H4 (cell line): ENCODE data around the gene LGR5. TPM values are rescaled to one million over a fixed set of nuclear protein-coding genes. Genes with fewer than 3 reads are reported as not detected.

Experiments used
- DNase-seq: peaks from one replicate; pipeline ENCODE4 v3.0.0-alpha.2; 2015; ENCODE audit warnings: low spot score
- total RNA-seq: library from RNA; depleted of rRNA; stranded (reverse); fragments of >200 nt; shearing (Covaris generic); gene quantifications from 2 replicates; pipeline ENCODE4 v1.2.3, GENCODE V29; 2014; rRNA removed

The LGR5 gene
- total RNA-seq, 1 experiment from 2014 or later, result 1.2 TPM

DNA sequence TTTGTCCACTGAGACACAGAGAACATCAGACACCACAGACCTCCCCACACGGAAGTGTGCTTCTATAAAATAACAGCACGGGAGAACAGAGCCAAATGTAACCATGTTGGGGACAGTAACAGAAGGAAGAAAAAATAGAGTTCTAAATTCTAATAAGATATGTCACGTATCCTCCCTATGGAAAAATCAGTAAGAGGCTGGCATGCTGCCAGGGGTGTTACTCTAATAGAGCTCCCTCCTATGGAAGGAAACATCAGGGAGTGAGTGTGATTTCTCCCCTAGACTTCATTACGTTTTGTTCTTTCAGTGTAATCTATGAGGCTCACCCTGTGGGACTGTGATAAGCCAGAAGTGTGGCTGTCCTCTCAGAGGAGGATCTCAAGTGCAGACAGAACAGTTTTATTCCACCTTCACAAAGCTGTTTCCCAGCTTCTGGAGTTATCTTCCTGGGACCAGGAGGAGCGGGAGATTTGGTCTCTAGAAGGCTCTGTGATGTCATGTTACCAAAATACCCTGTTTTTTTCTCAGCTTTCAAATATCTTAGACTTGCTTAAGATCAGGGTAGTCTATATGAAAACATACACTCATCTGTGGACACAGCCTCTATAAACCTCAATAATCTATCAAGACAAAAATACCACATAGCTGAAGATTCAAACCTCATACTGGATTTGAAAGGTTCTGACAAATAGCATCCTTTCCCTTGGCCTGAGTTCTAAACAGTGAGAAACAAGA is 154.8 kb downstream of the LGR5 start:
- no peak for DNase-seq

DNA sequence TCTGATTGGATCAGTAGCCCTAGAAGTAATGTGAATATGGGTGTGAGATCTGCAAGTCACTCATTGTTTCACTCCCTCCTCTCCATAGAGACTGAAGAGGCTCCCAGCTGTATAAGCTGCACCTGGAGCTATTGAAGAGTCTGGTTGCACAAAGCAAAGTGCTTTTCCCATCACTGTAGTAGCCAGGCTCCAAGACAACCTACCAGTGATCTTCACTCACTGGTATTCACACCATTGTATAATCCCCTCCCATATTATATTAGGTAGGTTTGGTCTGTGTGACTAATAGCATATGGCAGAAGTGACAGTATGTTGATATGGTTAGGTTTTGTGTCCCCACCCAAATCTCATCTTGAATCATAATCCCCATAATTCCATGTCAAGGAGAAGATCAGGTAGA is 159.6 kb downstream of the LGR5 start:
- no peak for DNase-seq

DNA sequence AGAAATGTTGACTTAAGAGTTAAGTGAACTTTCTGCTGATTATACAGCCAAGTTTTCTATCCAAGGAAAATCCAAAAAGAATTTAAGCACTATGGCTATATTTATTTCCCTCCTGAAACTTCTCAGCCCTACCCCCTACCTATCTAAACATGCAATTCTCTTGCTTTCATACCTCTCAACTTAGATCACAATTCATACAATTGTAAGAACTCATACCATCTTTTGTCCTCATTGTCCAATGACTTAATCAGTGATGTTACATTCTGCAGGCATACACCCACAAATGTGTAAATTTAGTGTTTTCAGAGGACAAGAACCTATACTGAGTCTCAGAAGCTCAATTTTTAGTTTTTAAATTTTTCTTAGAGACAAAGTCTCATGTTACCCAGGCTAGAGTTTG is 161.9 kb downstream of the LGR5 start:
- no peak for DNase-seq

DNA sequence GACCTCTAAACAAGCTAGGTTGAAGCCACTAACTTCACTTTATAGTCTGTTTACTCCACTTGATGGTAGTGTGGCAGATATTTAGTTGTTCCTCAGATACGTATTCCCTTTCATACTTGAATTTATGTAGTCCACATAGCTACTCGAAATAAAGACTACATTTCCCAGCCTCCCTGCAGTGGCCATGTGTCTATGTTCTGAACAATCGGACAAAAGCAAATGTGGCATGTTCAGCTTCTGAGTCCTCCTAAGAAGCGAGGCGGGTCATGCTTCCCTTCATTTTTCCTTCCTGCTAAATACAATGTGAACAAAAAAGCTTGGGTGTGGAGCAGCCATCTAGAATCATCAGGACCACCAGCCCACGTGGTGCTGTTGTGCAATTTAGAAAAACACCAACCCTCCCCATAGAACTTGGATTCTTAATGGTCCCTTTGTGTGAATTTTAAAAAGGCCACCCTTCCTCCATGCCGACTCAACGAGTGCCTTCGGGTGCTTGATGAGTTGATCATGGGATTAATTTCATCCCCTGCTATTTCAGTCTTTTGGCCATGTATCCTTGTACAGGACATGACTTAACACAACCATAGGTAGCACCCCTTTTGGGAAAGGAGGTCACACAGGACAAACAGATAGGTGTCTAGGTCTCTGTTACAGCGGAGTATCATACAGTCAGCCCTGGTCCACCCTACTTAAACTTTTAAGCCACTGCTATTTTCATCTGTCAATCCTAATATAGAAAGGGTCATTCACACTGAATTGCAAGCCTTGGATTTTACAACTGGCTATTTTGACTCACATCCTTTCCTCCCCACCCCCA is 163.4 kb downstream of the LGR5 start:
- DNase-seq, result no peak

DNA sequence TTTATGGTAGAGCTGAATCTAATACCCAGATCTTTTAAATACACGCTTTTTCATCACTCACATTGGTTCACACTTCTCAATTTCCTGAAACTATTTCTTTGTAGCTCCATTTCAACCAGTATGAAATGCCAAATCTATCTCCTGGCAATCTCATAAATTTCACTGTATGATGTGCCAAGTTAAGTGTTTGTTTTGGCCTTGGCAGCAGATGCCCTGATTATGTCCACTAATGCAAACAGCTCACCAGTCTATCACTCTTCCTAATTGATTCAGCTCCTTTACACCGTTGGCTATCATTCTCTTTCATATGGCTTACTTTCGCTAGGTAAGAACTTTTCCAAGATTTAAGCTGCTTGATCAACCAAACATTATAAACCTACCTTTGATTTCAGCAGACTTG is 165.4 kb downstream of the LGR5 start:
- DNase-seq, result no peak

DNA sequence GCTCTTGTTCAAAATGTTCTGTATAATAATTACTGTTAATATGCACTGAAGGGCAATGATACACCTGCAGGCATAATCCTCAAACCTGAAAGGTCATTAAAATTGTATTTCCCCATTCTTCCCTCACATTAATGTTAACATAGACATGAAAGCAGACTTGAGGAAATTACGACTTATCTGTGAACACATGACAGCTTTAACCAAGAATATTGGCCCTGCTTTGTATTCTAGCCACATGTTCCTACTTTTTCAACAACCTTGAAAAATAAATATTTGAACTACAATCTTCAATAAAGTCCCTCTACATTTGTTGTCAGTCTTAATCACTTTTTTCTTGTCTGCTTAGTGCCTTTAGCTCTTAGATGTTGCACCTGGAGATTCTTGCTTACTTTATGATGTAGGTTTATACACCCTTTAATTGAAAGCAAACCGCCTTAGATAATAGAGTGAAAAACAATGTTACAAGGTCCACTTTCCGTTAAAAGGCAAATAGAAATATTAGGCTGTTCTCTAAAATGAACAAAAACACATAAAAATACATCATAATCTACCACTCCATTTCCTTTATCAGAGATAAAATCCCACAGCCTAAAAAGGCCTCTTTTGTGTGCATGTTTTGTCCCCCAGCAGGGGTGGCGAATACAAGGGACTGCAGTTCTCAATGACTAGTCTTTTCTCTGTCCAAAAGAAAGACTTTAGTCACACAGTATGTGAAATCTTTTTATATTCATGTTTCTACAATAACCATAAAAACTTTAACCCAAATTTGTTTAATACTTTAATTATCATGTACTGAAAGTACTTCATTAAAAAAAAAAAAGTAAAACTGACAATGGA is 168.1 kb downstream of the LGR5 start:
- no peak for DNase-seq

DNA sequence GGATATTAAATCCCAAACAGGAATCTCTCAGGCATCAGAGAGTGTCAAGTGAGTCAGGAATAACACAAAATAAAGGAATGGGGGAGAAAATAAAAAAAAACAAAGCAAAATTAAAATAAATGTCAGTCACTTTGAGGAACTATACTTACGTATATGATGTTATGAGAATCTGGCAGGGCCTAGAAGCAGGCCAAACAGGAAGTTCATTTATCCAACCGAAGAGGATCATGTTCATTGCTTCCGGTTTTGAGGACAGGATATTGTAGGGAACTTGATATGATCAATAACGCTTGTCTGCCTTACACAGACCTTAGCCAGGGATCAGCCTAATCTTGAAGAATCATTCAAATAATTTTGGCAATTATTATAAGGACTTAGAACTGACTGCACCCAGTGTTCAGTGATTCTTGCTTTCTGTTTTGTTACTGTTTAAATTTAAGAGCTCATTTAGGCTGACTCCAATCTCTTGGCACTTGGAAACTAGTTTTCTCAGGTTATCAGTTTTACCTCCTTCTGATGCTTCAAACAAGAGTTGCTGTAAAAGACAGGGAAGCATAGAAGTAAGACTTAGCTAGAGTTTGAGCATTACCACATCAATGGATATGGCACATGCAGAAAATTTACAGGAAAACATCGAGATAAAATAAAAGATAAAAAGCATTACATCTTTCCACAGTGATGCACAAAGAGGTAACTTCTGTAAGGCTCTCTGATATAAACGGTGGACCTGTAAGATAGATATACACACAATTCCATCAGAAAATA is 170.6 kb downstream of the LGR5 start:
- DNase-seq, result no peak

DNA sequence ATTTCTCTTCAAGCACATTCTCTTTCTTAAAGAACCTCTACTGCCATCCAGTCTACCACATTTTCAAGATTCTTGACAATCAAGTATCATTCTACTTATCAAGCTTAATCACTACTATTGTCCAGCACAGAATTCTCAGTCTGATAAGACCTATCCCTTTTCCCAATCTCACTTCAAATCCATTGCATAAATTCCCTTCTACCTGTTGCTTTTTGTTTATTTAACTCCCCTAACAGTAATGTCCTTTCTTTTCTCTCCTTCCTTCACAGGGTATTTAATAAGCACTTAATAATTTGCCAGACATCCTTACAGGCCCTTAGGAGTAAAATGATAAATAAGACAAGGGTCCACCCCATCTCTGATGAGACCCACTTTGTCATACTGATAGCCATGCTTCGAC is 182.3 kb downstream of the LGR5 start:
- DNase-seq, result no peak

DNA sequence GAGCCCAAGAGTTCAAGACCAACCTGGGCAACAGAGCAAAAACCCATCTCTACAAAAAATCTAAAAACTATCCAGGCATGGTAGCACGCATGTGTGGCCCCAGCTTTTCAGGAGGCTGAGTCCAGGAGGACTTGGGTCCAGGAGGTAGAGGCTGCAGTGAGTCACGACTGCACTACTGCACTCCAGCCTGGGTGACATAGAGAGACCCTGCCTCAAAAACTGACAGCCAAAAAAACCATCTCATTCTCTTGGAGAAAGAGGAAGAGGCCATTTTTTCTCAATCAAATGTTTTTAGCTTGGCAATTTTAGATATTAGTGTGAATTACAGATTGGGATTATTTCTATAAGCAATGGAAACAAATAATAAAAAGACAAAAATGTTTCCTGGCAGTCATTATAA is 185.9 kb downstream of the LGR5 start:
- DNase-seq, result no peak

DNA sequence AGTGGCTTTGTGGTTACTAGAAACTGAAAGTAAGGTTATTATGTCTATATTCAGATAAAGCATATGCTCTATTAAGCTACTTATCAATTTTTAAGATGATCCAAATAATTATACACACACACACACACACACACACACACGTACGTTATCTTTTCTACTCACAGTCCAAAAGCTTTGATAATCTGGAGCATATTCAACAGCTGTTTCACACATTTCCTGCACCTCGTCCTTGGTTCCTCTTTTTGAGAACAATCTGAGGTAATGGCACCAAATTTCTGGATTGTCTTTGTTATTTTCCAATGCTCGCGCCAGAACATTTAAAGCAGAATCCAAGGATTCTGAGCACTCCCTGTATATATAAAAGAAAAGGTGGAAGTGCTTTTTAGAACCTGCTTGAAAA is 186.5 kb downstream of the LGR5 start:
- no peak for DNase-seq

DNA sequence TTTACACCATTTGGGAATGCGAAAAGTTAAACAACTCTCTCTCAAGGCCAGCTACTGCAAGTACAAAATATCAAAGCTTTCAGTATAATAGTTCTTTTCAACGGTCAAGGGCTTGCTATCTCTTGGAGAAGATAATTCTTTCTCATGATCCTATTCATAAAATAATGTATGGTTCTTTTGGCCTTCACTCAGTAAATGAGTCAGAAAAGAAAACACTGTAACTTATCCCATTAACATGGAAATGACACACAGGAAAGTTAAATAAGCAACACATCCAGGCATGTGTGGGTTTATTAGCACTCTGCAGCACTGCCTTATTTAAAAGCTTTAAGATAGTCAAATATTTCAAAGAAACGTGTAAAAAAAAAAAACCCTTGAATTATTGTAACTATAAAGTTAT is 187.2 kb downstream of the LGR5 start:
- DNase-seq, result no peak

DNA sequence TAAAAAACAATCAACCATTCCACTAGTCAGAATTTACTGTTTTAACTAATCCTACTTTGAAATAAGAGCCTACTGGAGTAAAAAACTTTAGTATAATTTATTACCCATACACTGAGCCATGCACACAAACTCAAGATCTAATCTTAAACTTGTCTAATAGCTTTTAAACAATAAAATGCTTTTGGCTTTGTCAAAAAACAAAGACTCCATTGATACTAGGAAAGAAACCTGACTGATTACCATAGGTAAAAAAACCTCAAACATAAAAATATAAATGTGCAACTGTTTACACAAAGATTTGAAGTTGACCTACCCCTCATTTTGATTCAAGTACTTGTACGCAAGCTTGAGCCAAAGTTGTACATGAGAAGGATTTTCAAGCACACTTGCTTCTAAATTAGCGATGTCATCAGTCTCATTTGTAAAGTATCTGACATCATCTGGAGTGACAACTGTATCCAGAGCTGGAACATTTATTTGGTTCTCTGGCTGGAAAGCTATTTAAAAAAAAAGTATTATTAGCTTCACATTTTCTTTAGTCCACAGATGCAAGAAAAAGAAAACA is 187.9 kb downstream of the LGR5 start:
- DNase-seq, result no peak

Other genes starting within 250 kb of the LGR5 start
- gene ZFC3H1, start 224.1 kb downstream of the LGR5 start, total RNA-seq, result 4.4 and 5.5 TPM in 2 replicates
- 3.1 and 5.6 TPM in 2 replicates for gene THAP2, start 224.5 kb downstream of the LGR5 start, total RNA-seq
- gene TMEM19, start 246.3 kb downstream of the LGR5 start, total RNA-seq, result 27.0 and 47.1 TPM in 2 replicates